GM10266 (cell line): Measurements from ENCODE around the gene JUNB.

Experiments used
- DNase-seq: peaks from one replicate; pipeline ENCODE4 v3.0.0; 2012; ENCODE audit errors: extremely low spot score
- TF ChIP-seq, protein P1 (sequence below): IDR thresholded peaks from 2 replicates; pipeline ENCODE4 v1.5.1; 2012; ENCODE audit warnings: mild to moderate bottlenecking, low read depth; ENCODE audit not compliant: control insufficient read depth, insufficient read depth; ENCODE audit errors: missing control alignments

JUNB gene

DNA sequence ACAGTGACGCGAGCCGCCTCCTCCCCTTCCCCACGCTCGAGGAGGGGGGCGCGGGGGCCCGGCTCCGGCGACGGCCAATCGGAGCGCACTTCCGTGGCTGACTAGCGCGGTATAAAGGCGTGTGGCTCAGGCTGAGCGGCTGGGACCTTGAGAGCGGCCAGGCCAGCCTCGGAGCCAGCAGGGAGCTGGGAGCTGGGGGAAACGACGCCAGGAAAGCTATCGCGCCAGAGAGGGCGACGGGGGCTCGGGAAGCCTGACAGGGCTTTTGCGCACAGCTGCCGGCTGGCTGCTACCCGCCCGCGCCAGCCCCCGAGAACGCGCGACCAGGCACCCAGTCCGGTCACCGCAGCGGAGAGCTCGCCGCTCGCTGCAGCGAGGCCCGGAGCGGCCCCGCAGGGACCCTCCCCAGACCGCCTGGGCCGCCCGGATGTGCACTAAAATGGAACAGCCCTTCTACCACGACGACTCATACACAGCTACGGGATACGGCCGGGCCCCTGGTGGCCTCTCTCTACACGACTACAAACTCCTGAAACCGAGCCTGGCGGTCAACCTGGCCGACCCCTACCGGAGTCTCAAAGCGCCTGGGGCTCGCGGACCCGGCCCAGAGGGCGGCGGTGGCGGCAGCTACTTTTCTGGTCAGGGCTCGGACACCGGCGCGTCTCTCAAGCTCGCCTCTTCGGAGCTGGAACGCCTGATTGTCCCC, at the start of gene JUNB:
JUNB (plus strand) TSS at position 142 of the 706 bp plus-strand sequence; CDS start at position 428, 286 bp downstream.
- DNase-seq = peak; percentile 95
- TF ChIP-seq, protein P1, sequence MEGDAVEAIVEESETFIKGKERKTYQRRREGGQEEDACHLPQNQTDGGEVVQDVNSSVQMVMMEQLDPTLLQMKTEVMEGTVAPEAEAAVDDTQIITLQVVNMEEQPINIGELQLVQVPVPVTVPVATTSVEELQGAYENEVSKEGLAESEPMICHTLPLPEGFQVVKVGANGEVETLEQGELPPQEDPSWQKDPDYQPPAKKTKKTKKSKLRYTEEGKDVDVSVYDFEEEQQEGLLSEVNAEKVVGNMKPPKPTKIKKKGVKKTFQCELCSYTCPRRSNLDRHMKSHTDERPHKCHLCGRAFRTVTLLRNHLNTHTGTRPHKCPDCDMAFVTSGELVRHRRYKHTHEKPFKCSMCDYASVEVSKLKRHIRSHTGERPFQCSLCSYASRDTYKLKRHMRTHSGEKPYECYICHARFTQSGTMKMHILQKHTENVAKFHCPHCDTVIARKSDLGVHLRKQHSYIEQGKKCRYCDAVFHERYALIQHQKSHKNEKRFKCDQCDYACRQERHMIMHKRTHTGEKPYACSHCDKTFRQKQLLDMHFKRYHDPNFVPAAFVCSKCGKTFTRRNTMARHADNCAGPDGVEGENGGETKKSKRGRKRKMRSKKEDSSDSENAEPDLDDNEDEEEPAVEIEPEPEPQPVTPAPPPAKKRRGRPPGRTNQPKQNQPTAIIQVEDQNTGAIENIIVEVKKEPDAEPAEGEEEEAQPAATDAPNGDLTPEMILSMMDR = no peak

DNA sequence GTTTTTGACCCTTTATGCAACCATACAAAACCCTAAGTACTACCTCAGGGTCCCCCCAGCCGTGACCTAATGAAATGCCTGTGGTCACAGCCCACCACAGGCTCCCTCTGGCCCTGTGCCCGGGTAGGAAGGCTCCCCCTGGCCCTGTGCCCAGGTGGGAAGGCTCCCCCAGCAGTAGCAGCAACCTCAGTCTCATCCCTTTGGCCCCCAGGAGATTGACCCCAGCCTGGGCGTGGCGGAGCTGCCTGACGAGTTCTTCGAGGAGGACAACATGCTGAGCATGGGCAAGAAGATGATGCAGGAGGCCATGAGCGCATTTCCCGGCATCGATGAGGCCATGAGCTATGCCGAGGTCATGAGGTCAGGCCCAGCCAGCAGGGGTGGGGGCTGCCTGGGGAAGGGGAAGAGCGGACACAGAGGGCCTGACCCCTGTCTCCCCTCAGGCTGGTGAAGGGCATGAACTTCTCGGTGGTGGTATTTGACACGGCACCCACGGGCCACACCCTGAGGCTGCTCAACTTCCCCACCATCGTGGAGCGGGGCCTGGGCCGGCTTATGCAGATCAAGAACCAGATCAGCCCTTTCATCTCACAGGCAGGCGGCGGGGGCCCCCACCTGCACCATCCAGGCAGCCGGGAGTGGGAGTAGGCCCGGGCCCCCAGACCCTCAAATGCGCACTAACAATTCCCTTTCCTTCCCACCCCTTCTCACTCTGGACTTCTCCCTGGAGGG, 46.0 kb upstream of the JUNB start:
- TF ChIP-seq, protein P1 = no peak
- DNase-seq = no peak

DNA sequence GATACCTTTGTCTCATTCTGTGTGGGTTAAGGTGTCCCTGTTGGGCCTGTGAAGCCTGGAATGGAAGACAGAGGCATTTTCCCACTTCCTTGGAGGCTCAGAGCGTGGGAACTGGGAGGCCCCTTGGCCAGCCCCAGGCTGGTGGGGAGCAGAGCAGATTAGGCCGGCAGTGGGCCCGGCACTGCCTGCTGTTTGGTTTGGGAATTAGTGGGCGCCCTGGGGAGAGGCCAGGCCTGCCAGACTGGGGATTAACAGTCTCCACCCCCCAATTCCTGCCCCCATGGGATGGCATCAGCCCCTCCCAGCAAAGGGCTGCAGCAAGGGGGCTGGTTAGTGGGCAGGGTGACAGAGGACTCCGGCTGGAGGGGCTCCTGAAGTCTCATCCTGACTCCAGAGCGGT, 42.8 kb upstream of the JUNB start:
- DNase-seq = no peak
- TF ChIP-seq, protein P1 = no peak

DNA sequence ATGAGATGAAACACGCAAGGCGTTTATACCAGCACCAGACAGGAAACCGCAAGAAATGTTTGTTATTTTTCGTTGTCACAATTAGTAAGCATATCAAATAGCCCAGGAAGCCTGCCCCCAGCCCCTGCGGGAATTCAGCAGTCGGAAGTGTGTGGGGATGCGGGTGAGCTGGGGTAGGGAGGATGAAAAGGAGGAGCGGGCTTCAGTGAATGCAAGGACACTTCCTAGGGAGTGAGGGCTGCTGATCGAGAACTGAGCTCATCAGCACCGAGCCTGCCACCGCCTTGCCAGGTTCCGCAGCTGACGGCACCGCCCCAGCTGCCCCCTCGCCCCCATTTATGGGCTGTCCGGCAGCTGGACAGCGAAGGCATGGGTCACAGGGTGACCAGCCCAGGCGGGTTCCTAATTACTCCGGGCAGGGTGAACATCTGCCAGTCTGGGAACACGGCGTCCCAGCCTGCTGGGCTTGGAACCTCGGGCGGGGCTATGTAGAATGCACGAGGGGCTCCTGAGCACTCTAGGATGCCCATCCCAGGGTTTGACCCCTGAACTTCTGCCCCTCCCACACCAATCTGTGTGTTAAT, 41.3 kb upstream of the JUNB start:
- TF ChIP-seq, protein P1 = no peak
- DNase-seq = no peak

DNA sequence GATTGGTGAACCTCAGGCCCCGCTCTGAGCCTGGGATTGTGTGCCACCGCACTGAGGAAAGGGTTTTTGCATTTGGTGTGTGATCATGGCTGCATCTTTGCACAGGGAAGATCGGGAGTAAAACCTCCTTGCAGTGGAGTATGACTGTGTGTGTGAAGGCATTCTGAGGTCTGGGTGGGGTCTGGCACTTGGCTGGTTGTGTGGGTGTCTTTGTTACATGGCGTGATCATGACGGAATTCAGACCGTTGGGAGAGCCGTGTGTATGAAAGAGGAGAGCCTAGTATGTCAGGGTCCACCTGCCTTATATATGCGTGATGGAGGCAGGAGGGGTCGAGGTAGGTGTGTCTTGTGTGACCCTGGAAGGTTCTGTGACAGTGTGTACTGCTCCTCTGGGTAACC, 40.4 kb upstream of the JUNB start:
- TF ChIP-seq, protein P1 = no peak

DNA sequence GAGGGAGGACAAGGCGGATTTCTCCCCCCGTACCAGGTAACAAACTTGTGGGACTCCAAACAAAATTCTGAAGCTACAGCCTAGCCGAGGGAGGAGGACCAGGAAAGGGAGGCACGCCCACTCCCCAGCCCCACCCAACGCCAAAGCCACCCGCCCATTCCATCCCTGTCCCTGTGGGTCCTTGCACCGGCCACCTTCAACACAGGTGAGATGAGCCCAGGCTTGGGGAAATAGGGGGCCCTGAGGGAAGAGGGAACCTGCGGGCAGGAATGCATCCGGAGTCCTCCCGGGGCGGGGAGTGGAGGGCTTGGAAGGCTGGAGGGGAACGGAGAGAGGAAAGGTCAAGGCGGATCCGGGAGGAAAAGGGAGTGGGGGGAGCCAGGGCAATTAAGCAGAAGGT, 39.7 kb upstream of the JUNB start, which contains the start of gene BEST2:
BEST2 (plus strand) TSS at position 157 of the 400 bp plus-strand sequence. CDS start 802 bp downstream, outside the sequence.
- TF ChIP-seq, protein P1 = no peak

More for the DNA sequence above, 40.4 kb upstream of the JUNB start:
- no peak for DNase-seq

More for the DNA sequence above, 39.7 kb upstream of the JUNB start, which contains the start of gene BEST2:
- no peak for DNase-seq
